ENCODE measurements around the gene CTNNA3.

CTNNA3 gene

GRCh38 chr10:66837335-66837734 is 858.7 kb downstream of the CTNNA3 start:
- in situ Hi-C loops (cut with MboI; ENCODE audit: low sequenced_read_pairs): no loop called here

- in situ Hi-C loops (cut with MboI; ENCODE audit: low sequenced_read_pairs): no loop called here
Observed at GRCh38 chr10:66836771-66837170, 859.2 kb downstream of the CTNNA3 start.

- in situ Hi-C loops (cut with MboI; ENCODE audit: low sequenced_read_pairs): no loop called here
Observed at GRCh38 chr10:66836057-66836456, 859.9 kb downstream of the CTNNA3 start.

- in situ Hi-C loops (cut with MboI; ENCODE audit: low sequenced_read_pairs): no loop called here
Observed at GRCh38 chr10:66835400-66835799, 860.6 kb downstream of the CTNNA3 start.

GRCh38 chr10:66834802-66835201 is 861.2 kb downstream of the CTNNA3 start:
- in situ Hi-C loops (cut with MboI; ENCODE audit: low sequenced_read_pairs): no loop called here

GRCh38 chr10:66833861-66834260 is 862.1 kb downstream of the CTNNA3 start:
- in situ Hi-C loops (cut with MboI; ENCODE audit: low sequenced_read_pairs): no loop called here

- in situ Hi-C loops (cut with MboI; ENCODE audit: low sequenced_read_pairs): no loop called here
Observed at GRCh38 chr10:66832781-66833422, 863.1 kb downstream of the CTNNA3 start.

GRCh38 chr10:66828957-66829356 is 867.0 kb downstream of the CTNNA3 start:
- in situ Hi-C loops (cut with MboI; ENCODE audit: low sequenced_read_pairs): no loop called here

GRCh38 chr10:66827353-66827752 is 868.6 kb downstream of the CTNNA3 start:
- in situ Hi-C loops (cut with MboI; ENCODE audit: low sequenced_read_pairs): no loop called here

GRCh38 chr10:66823301-66823700 is 872.7 kb downstream of the CTNNA3 start:
- in situ Hi-C loops (cut with MboI; ENCODE audit: low sequenced_read_pairs): no loop called here

GRCh38 chr10:66822801-66823200 is 873.2 kb downstream of the CTNNA3 start:
- in situ Hi-C loops (cut with MboI; ENCODE audit: low sequenced_read_pairs): no loop called here

GRCh38 chr10:66819691-66820090 is 876.3 kb downstream of the CTNNA3 start:
- in situ Hi-C loops (cut with MboI; ENCODE audit: low sequenced_read_pairs): no loop called here

GRCh38 chr10:66813122-66813521 is 882.9 kb downstream of the CTNNA3 start:
- in situ Hi-C loops (cut with MboI; ENCODE audit: low sequenced_read_pairs): no loop called here

- in situ Hi-C loops (cut with MboI; ENCODE audit: low sequenced_read_pairs): no loop called here
Observed at GRCh38 chr10:66811211-66811610, 884.8 kb downstream of the CTNNA3 start.

- in situ Hi-C loops (cut with MboI; ENCODE audit: low sequenced_read_pairs): no loop called here
Observed at GRCh38 chr10:66809402-66809801, 886.6 kb downstream of the CTNNA3 start.

- in situ Hi-C loops (cut with MboI; ENCODE audit: low sequenced_read_pairs): no loop called here
Observed at GRCh38 chr10:66805612-66806011, 890.4 kb downstream of the CTNNA3 start.

- in situ Hi-C loops (cut with MboI; ENCODE audit: low sequenced_read_pairs): no loop called here
Observed at GRCh38 chr10:66804962-66805361, 891.0 kb downstream of the CTNNA3 start.

GRCh38 chr10:66803174-66803573 is 892.8 kb downstream of the CTNNA3 start:
- in situ Hi-C loops (cut with MboI; ENCODE audit: low sequenced_read_pairs): no loop called here

GRCh38 chr10:66799474-66799873 is 896.5 kb downstream of the CTNNA3 start:
- in situ Hi-C loops (cut with MboI; ENCODE audit: low sequenced_read_pairs): no loop called here

- in situ Hi-C loops (cut with MboI; ENCODE audit: low sequenced_read_pairs): no loop called here
Observed at GRCh38 chr10:66795866-66796265, 900.1 kb downstream of the CTNNA3 start.

- in situ Hi-C loops (cut with MboI; ENCODE audit: low sequenced_read_pairs): no loop called here
Observed at GRCh38 chr10:66792441-66792840, 903.6 kb downstream of the CTNNA3 start.

- in situ Hi-C loops (cut with MboI; ENCODE audit: low sequenced_read_pairs): no loop called here
Observed at GRCh38 chr10:66788178-66788987, 907.6 kb downstream of the CTNNA3 start.
